Heart left ventricle (tissue), 13 donors: ENCODE results near the gene SORCS2.

ENCODE experiments used
- POLR2A ChIP-seq, 2 donors: fragments of 450-650 bp; IDR thresholded peaks; one replicate each; pipeline ENCODE4 v1.6.1; 2017; ENCODE audit warnings: antibody characterized with exemption in 2 of 2, mild to moderate bottlenecking in 2 of 2, moderate library complexity in 2 of 2
- TF ChIP-seq, protein P1 (sequence below), 12 donors: fragments of 200-600 bp; sonication (generic) in 4 of 12; IDR thresholded peaks; one replicate each; pipeline versions ENCODE4 v1.5.0 to v1.8.0; 2018 to 2022; ENCODE audit warnings: antibody characterized with exemption in 12 of 12, mild to moderate bottlenecking in 5 of 12
- donor health status: ischemic (EF 13 %, LVEDD 7.1; RV severe dilation, severe dysfunction).
- donor health status: DM: no; HTN: yes; CAD: no.
- donor health status: DM: no; HTN: no; CAD: no.
- donor health status: ischemic (EF 25% LVEDD 6.9; RV normal size, moderate dysfunction).
- donor health status: ischemic (EF 25% LVEDD 5.7; RV mildly dilated, moderate dysfunction).
- donor health status: ischemic (EF 35%, LVEDD 5.7; RV mildly dilated, moderate dysfunction).
- donor health status: nonischemic (EF 11% LVEDD 7.7; RV severe dilation, severe dysfunction).
- donor health status: DM: yes; HTN: yes; CAD: no.
- donor health status: PGD.
- donor health status: ischemic (EF 29% LVEDD 5.4; RV normal size, mild dysfunction).
- donor health status: nonischemic (EF 23%, LVEDD 6.1; RV moderate dilation, normal function).

DNA sequence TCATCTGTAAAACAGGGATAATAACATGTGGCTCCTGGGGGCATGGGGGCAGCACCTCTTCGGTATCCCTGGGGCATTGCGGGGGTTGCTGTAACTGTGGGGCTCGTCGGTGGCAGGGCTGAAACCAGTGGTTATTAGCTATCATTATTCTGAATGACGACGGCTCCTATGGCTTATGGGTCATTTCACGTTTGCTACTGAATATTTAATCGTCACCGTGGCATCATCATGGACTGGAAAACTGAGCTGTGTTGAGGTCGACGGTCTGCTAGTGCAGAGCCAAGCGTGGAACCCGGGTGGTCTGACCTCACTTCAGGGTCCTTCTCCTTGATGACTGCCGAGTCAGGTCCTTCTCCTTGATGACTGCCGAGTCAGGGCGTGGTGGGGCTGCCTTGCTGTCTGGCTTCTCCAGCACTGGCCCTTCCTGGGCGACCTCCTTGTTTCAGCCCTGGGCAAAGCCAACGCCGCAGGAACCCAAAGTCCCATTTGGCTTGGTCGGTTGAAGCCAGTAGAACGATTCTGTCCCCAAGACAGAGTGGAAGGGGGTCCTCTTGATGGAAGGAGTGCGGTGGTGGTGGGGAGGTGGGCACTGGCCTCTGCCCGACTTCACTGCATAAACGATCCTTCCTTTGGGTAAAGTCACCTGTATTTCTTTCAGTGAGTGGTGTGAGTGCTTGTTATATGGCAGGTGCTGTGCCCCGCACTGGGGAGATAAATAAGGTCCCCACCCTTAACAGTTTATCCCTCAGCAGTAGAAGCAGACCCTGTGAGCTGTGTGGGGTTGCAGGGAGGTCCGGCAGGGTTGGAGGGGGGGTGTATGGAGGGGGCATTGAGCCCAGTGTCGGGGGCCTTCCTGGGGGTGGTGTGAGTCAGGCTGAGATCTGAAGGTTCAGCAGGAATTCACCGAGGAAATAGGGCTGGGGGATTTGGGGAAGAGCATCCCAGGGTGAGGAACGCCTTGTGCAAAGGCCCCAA is 201.6 kb downstream of the SORCS2 start:
- TF ChIP-seq POLR2A (IDR thresholded peaks at IDR 0.05): no peak
- TF ChIP-seq, protein P1, sequence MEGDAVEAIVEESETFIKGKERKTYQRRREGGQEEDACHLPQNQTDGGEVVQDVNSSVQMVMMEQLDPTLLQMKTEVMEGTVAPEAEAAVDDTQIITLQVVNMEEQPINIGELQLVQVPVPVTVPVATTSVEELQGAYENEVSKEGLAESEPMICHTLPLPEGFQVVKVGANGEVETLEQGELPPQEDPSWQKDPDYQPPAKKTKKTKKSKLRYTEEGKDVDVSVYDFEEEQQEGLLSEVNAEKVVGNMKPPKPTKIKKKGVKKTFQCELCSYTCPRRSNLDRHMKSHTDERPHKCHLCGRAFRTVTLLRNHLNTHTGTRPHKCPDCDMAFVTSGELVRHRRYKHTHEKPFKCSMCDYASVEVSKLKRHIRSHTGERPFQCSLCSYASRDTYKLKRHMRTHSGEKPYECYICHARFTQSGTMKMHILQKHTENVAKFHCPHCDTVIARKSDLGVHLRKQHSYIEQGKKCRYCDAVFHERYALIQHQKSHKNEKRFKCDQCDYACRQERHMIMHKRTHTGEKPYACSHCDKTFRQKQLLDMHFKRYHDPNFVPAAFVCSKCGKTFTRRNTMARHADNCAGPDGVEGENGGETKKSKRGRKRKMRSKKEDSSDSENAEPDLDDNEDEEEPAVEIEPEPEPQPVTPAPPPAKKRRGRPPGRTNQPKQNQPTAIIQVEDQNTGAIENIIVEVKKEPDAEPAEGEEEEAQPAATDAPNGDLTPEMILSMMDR (IDR thresholded peaks at IDR 0.05): no peak
